Measurements from ENCODE around the gene PRKCA.

Gene PRKCA

DNA sequence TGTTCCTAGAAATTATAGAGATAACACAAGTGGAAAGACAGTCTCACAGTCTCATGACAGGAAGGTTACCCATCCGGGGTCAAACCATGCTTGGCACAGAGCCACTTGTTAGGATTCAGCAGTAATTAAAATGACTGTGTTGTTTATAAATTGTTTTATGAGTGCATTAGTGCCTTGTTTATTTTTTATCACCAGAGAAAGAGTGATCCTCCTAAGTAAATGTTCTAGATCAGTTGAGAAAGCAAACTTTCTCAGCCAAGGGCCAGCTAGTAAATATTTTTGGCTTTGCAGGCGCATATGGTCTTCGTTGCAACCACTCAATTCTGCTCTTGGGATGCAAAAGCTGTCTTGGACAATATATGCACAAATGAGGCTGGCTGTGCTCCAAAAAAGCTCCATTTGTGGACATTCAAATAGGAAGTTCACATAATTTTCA is 278.6 kb downstream of the PRKCA start:
- no peaks in the 10 kb centered on the region for H3K4me1 ChIP-seq (ENCODE audit: low read length)
- H3K79me2 ChIP-seq (ENCODE audit: low read length) = no peaks in the 10 kb centered on the region
- no peaks in the 10 kb centered on the region for H3K36me3 ChIP-seq (replicated peaks; ENCODE audit: low read depth, low read length)
- no peaks in the 10 kb centered on the region for H3K9me3 ChIP-seq (ENCODE audit: insufficient read depth, low read length)
- H3K4me3 ChIP-seq (ENCODE audit: low read length) = no peak overlapping the region
- H3K27ac ChIP-seq (ENCODE audit: low read length) = no peak overlapping the region
- no peaks in the 10 kb centered on the region for H3K27me3 ChIP-seq (ENCODE audit: low read depth, low read length)
- no peaks in the 10 kb centered on the region for H4K20me1 ChIP-seq (ENCODE audit: insufficient read depth, low read length)
- no peak overlapping the region for H2AFZ ChIP-seq (ENCODE audit: low read depth, low read length)
- TF ChIP-seq, protein P1, sequence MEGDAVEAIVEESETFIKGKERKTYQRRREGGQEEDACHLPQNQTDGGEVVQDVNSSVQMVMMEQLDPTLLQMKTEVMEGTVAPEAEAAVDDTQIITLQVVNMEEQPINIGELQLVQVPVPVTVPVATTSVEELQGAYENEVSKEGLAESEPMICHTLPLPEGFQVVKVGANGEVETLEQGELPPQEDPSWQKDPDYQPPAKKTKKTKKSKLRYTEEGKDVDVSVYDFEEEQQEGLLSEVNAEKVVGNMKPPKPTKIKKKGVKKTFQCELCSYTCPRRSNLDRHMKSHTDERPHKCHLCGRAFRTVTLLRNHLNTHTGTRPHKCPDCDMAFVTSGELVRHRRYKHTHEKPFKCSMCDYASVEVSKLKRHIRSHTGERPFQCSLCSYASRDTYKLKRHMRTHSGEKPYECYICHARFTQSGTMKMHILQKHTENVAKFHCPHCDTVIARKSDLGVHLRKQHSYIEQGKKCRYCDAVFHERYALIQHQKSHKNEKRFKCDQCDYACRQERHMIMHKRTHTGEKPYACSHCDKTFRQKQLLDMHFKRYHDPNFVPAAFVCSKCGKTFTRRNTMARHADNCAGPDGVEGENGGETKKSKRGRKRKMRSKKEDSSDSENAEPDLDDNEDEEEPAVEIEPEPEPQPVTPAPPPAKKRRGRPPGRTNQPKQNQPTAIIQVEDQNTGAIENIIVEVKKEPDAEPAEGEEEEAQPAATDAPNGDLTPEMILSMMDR (IDR thresholded peaks at IDR 0.05; ENCODE audit: low read depth, low read length) = no peak
- TF ChIP-seq EZH2phosphoT487 (IDR thresholded peaks at IDR 0.05; ENCODE audit: low read depth) = no peak
- no peak overlapping the region for H3K9ac ChIP-seq (ENCODE audit: low read length)
- no peak overlapping the region for H3K4me2 ChIP-seq (ENCODE audit: low read length)

DNA sequence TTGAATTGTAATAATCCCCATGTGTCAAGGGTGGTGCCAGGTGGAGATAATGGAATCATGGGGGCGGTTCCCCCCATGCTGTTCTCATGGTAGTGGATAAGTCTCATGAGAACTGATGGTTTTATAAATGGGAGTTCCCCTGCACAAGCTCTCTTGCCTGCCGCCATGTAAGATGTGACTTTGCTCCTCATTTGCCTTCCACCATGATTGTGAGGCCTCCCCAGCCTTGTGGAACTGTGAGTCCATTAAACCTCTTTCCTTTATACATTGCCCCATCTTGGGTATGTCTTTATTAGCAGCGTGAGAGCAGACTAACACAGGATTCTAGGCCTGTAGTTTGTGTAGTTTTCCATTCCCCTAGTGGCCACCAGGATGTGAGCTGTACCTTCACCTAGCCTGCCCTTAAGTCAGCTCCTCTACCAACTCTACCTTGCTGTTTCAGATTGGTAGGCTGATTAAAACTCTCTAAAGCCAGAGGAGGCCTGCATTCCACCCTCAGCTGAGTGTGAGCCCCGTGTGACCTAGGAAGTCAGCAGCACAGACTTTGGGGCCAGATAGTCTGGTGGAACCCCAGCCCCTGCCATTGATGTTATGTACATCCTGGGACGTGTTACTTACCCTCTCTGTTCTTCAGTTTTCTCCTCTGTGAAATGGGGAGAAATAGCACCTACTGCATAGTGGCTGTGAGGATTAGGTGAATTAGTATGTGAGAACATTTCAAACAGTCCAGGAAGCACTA is 280.1 kb downstream of the PRKCA start:
- Histone ChIP-seq H2AFZ (ENCODE audit: low read depth, low read length) (no peak overlapping the region), H3K36me3 (replicated peaks; ENCODE audit: low read depth, low read length) (no peaks in the 10 kb centered on the region), H4K20me1 (ENCODE audit: insufficient read depth, low read length) (no peaks in the 10 kb centered on the region), H3K27me3 (ENCODE audit: low read depth, low read length) (no peaks in the 10 kb centered on the region), H3K9ac (ENCODE audit: low read length) (no peak overlapping the region), H3K4me1 (ENCODE audit: low read length) (no peaks in the 10 kb centered on the region), H3K27ac (ENCODE audit: low read length) (no peak overlapping the region), H3K79me2 (ENCODE audit: low read length) (no peaks in the 10 kb centered on the region), H3K4me2 (ENCODE audit: low read length) (no peak overlapping the region), H3K9me3 (ENCODE audit: insufficient read depth, low read length) (no peaks in the 10 kb centered on the region), H3K4me3 (ENCODE audit: low read length) (no peak overlapping the region)
- TF ChIP-seq EZH2phosphoT487 (IDR thresholded peaks at IDR 0.05; ENCODE audit: low read depth) = no peak
- TF ChIP-seq, protein P1 (IDR thresholded peaks at IDR 0.05; ENCODE audit: low read depth, low read length) = no peak

DNA sequence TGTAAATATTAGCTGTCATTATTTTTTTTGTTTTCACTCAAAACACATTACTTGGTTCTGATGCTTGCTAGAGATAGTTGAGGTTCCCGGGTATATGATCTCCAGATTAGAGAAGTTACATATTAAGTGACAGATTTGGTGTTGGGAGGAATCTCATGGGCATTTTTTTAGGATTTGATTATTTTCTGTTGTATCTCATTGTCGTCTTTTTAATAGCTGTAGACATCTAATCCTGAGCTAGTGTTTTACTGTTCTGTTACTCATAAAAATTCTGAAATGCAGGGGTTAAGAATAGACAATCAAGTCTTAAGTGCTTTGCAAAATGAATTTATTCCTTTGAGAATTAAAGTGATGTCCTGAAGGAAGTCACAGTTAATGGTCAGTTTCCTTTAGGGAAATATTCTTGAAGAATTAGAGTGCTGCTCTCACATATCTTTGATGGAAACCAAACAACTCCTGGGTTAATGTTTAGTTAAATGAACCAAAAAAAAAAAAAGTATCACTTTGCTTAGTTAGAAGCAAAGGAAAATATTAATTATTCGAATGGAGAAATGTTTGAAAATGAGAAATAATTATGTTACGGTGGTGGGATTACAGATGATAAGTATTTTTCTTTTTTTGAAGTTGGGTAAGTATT is 280.8 kb downstream of the PRKCA start:
- no peak overlapping the region for H3K27ac ChIP-seq (ENCODE audit: low read length)
- no peak overlapping the region for H3K4me3 ChIP-seq (ENCODE audit: low read length)
- no peak overlapping the region for H3K4me2 ChIP-seq (ENCODE audit: low read length)
- H3K27me3 ChIP-seq (ENCODE audit: low read depth, low read length) = no peaks in the 10 kb centered on the region
- no peaks in the 10 kb centered on the region for H3K79me2 ChIP-seq (ENCODE audit: low read length)
- H3K4me1 ChIP-seq (ENCODE audit: low read length) = peaks cover 4% of the 10 kb centered on the region
- H3K9ac ChIP-seq (ENCODE audit: low read length) = no peak overlapping the region
- TF ChIP-seq EZH2phosphoT487 (IDR thresholded peaks at IDR 0.05; ENCODE audit: low read depth) = no peak
- TF ChIP-seq, protein P1 (IDR thresholded peaks at IDR 0.05; ENCODE audit: low read depth, low read length) = no peak
- no peaks in the 10 kb centered on the region for H3K9me3 ChIP-seq (ENCODE audit: insufficient read depth, low read length)
- H3K36me3 ChIP-seq (replicated peaks; ENCODE audit: low read depth, low read length) = no peaks in the 10 kb centered on the region
- no peak overlapping the region for H2AFZ ChIP-seq (ENCODE audit: low read depth, low read length)
- H4K20me1 ChIP-seq (ENCODE audit: insufficient read depth, low read length) = no peaks in the 10 kb centered on the region

DNA sequence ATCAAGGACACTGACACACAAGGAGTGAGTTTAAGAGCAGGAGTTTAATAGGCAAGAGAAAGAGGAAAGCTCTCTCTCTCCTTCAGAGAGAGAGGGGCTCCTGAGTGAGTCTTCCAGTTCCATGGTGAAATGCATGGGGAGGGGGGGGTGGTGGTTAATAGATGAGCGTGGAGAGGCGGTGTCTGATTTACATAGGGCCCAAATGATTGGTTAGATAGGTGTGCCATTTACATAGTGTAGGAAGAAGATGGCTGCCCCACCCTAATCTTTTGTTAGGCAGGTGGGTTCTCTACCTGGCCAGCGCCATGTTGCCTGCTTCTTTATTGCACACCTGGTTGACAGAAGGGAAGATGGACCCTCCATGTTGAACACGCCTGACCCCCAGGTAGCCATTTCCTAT is 282.5 kb downstream of the PRKCA start:
- H3K27ac ChIP-seq (ENCODE audit: low read length) = no peak overlapping the region
- no peaks in the 10 kb centered on the region for H3K9me3 ChIP-seq (ENCODE audit: insufficient read depth, low read length)
- H3K27me3 ChIP-seq (ENCODE audit: low read depth, low read length) = peaks cover 4% of the 10 kb centered on the region; the same call in 1 of the 2 replicates
- TF ChIP-seq EZH2phosphoT487 (IDR thresholded peaks at IDR 0.05; ENCODE audit: low read depth) = no peak
- TF ChIP-seq, protein P1 (IDR thresholded peaks at IDR 0.05; ENCODE audit: low read depth, low read length) = no peak
- no peak overlapping the region for H3K4me2 ChIP-seq (ENCODE audit: low read length)
- H3K79me2 ChIP-seq (ENCODE audit: low read length) = no peaks in the 10 kb centered on the region
- H4K20me1 ChIP-seq (ENCODE audit: insufficient read depth, low read length) = no peaks in the 10 kb centered on the region
- H2AFZ ChIP-seq (ENCODE audit: low read depth, low read length) = no peak overlapping the region
- H3K36me3 ChIP-seq (replicated peaks; ENCODE audit: low read depth, low read length) = no peaks in the 10 kb centered on the region
- no peak overlapping the region for H3K9ac ChIP-seq (ENCODE audit: low read length)
- peaks cover 6% of the 10 kb centered on the region for H3K4me1 ChIP-seq (ENCODE audit: low read length)
- no peak overlapping the region for H3K4me3 ChIP-seq (ENCODE audit: low read length)
